ENCODE measurements around the gene OS9.
"Not testable (repeated sequence)": the region's sequence is repeated elsewhere in the genome, so short reads cannot be mapped to it uniquely, and the experiment has no call there.

The OS9 gene

DNA sequence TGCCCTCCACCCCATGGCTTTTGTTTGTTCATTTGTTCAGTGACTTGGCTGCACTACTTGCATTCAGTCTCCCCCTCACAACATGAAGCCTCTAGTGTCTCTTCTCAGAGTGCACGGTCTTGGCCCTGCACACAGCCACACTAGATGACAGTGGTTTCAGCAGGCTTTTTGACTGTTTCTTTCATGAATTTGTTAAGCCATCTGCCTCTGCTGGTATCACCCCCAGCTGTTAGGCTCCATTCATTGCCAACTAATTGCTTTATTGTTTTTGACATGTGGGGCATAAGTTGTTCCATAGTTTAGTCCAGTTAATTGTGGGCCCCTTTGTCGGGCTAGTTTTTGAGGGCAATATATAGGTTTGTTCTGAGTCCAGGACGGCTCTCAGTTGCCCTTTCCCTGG lies 18.8 kb downstream of the OS9 start:
- no peak overlapping the region for H3K27ac ChIP-seq (ENCODE audit: low read length)
- H3K79me2 ChIP-seq (ENCODE audit: insufficient read depth, low read length): no peaks in the 10 kb centered on the region
- TF ChIP-seq, protein P1, sequence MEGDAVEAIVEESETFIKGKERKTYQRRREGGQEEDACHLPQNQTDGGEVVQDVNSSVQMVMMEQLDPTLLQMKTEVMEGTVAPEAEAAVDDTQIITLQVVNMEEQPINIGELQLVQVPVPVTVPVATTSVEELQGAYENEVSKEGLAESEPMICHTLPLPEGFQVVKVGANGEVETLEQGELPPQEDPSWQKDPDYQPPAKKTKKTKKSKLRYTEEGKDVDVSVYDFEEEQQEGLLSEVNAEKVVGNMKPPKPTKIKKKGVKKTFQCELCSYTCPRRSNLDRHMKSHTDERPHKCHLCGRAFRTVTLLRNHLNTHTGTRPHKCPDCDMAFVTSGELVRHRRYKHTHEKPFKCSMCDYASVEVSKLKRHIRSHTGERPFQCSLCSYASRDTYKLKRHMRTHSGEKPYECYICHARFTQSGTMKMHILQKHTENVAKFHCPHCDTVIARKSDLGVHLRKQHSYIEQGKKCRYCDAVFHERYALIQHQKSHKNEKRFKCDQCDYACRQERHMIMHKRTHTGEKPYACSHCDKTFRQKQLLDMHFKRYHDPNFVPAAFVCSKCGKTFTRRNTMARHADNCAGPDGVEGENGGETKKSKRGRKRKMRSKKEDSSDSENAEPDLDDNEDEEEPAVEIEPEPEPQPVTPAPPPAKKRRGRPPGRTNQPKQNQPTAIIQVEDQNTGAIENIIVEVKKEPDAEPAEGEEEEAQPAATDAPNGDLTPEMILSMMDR (IDR thresholded peaks at IDR 0.05; ENCODE audit: borderline replicate concordance, extremely low read depth, low read length, poor library complexity, severe bottlenecking): no peak
- no peaks in the 10 kb centered on the region for H3K27me3 ChIP-seq (ENCODE audit: insufficient read depth, low read length, poor library complexity)
- ATAC-seq (ENCODE audit: insufficient read depth, low read depth) (no peak), DNase-seq (no peak)
- H4K20me1 ChIP-seq (ENCODE audit: insufficient read depth, low read length): no peaks in the 10 kb centered on the region
- H3K4me2 ChIP-seq (ENCODE audit: insufficient read depth, low read length): no peak overlapping the region
- H3K4me3 ChIP-seq (ENCODE audit: low read depth in 1 of 2, low read length in 2 of 2): no peak overlapping the region
- H2AFZ ChIP-seq (ENCODE audit: low read depth, low read length): no peak overlapping the region
- no peak overlapping the region for H3K9ac ChIP-seq (ENCODE audit: low read depth, low read length)
- H3K36me3 ChIP-seq (ENCODE audit: insufficient read depth, low read length): peaks cover 32% of the 10 kb centered on the region
- H3K9me3 ChIP-seq (ENCODE audit: insufficient read depth, low read length, severe bottlenecking): no peaks in the 10 kb centered on the region
- H3K4me1 ChIP-seq (ENCODE audit: insufficient read depth, low read length): no peaks in the 10 kb centered on the region

DNA sequence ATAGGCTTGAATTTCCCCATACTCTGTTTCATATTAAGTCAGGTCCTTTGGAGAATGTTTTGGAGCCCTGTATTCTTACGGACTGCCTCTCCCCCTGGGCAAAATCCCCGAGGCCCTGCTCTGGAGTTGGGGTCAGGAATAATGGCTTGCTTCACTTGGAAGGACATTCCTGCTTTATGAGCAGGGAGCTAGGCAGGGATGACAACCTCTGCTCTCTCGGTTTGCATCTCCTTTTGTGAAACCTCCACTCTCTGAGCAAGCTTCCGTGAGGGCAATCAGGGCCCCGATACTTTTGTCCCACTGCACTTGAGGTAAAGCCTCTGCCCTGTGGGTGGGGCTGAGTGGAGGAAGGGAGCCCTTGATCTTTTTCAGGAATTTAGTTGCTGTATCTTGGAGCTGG lies 19.3 kb downstream of the OS9 start:
- Histone ChIP-seq H3K27me3 (ENCODE audit: insufficient read depth, low read length, poor library complexity) (no peaks in the 10 kb centered on the region), H3K27ac (ENCODE audit: low read length) (no peak overlapping the region), H4K20me1 (ENCODE audit: insufficient read depth, low read length) (no peaks in the 10 kb centered on the region), H3K79me2 (ENCODE audit: insufficient read depth, low read length) (no peaks in the 10 kb centered on the region), H3K36me3 (ENCODE audit: insufficient read depth, low read length) (peaks cover 37% of the 10 kb centered on the region), H2AFZ (ENCODE audit: low read depth, low read length) (no peak overlapping the region), H3K9ac (ENCODE audit: low read depth, low read length) (no peak overlapping the region), H3K4me2 (ENCODE audit: insufficient read depth, low read length) (no peak overlapping the region), H3K9me3 (ENCODE audit: insufficient read depth, low read length, severe bottlenecking) (no peaks in the 10 kb centered on the region), H3K4me1 (ENCODE audit: insufficient read depth, low read length) (no peaks in the 10 kb centered on the region), H3K4me3 (ENCODE audit: low read depth in 1 of 2, low read length in 2 of 2) (no peak overlapping the region)
- TF ChIP-seq EZH2 (IDR thresholded peaks at IDR 0.05; ENCODE audit: borderline replicate concordance, low read depth, low read length, severe bottlenecking): no peak
- TF ChIP-seq, protein P1 (IDR thresholded peaks at IDR 0.05; ENCODE audit: borderline replicate concordance, extremely low read depth, low read length, poor library complexity, severe bottlenecking): no peak
- ATAC-seq (ENCODE audit: insufficient read depth, low read depth): no peak
- DNase-seq: no peak

DNA sequence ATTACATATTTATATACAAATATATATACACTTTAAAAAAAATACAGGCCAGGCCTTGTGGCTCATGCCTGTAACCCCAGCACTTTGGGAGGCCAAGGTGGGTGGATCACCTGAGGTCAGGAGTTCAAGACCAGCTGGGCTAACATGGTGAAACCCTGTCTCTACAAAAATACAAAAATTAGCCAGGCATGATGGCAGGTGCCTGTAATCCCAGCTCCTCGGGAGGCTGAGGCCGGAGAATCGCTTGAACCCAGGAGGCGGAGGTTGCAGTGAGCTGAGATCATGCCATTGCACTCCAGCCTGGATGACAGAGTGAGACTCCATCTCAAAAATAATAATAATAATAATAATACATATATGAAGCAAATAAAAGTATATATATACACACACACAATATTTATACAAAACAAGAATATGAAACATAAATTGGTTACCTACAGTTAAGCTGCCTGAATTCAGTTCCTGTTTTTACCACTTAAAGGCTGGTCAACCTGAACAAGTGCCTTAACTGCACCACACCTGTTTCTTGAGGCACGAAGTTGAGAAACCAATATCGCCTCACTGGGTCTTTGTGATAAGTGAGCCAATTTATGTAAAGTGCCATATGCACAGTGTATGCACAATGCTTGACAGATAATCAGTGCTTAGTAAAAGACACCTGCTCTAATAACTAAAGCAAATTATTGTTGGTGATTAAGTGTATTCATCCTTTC lies 21.3 kb downstream of the OS9 start:
- H3K79me2 ChIP-seq (ENCODE audit: insufficient read depth, low read length); H3K4me1 ChIP-seq (ENCODE audit: insufficient read depth, low read length); H3K9ac ChIP-seq (ENCODE audit: low read depth, low read length); H3K27me3 ChIP-seq (ENCODE audit: insufficient read depth, low read length, poor library complexity); H4K20me1 ChIP-seq (ENCODE audit: insufficient read depth, low read length); H3K4me3 ChIP-seq (ENCODE audit: low read depth in 1 of 2, low read length in 2 of 2); H3K27ac ChIP-seq (ENCODE audit: low read length); DNase-seq; ATAC-seq (ENCODE audit: insufficient read depth, low read depth); H3K9me3 ChIP-seq (ENCODE audit: insufficient read depth, low read length, severe bottlenecking); H3K4me2 ChIP-seq (ENCODE audit: insufficient read depth, low read length); H2AFZ ChIP-seq (ENCODE audit: low read depth, low read length): not testable (repeated sequence)
- H3K36me3 ChIP-seq (ENCODE audit: insufficient read depth, low read length): peaks cover 50% of the 10 kb centered on the region

DNA sequence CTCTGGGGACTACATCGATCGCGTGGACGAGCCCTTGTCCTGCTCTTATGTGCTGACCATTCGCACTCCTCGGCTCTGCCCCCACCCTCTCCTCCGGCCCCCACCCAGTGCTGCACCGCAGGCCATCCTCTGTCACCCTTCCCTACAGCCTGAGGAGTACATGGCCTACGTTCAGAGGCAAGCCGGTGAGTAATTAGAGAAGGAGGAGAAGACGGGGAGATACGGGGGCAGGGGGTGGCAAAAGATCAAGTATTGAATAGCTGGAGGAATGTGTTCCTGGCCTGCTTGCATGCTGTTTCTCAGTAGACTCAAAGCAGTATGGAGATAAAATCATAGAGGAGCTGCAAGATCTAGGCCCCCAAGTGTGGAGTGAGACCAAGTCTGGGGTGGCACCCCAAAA lies 21.9 kb downstream of the OS9 start:
- Histone ChIP-seq H2AFZ (ENCODE audit: low read depth, low read length) (no peak overlapping the region), H3K9me3 (ENCODE audit: insufficient read depth, low read length, severe bottlenecking) (no peaks in the 10 kb centered on the region), H3K9ac (ENCODE audit: low read depth, low read length) (no peak overlapping the region), H3K4me2 (ENCODE audit: insufficient read depth, low read length) (no peak overlapping the region), H4K20me1 (ENCODE audit: insufficient read depth, low read length) (no peaks in the 10 kb centered on the region), H3K4me3 (ENCODE audit: low read depth in 1 of 2, low read length in 2 of 2) (no peak overlapping the region), H3K4me1 (ENCODE audit: insufficient read depth, low read length) (no peaks in the 10 kb centered on the region), H3K79me2 (ENCODE audit: insufficient read depth, low read length) (no peaks in the 10 kb centered on the region), H3K36me3 (ENCODE audit: insufficient read depth, low read length) (peaks cover 56% of the 10 kb centered on the region), H3K27me3 (ENCODE audit: insufficient read depth, low read length, poor library complexity) (no peaks in the 10 kb centered on the region), H3K27ac (ENCODE audit: low read length) (no peak overlapping the region)
- ATAC-seq (ENCODE audit: insufficient read depth, low read depth) (no peak), DNase-seq (no peak)
- no peak for TF ChIP-seq EZH2 (IDR thresholded peaks at IDR 0.05; ENCODE audit: borderline replicate concordance, low read depth, low read length, severe bottlenecking)
- TF ChIP-seq, protein P1 (IDR thresholded peaks at IDR 0.05; ENCODE audit: borderline replicate concordance, extremely low read depth, low read length, poor library complexity, severe bottlenecking): no peak

All from DND-41 (cell line).